OCI-LY1 (cell line): ENCODE data around the gene MR1.

Source experiments
- H2AFZ ChIP-seq: fragments of 200-600 bp; sonication (generic), shearing (Covaris generic); 2 replicates; pipeline ENCODE4 v1.6.0; 2014; ENCODE audit warnings: antibody characterized with exemption, mild to moderate bottlenecking, low read length
- H3F3A ChIP-seq: fragments of 200-600 bp; sonication (generic), shearing (Covaris generic); 2 replicates; pipeline ENCODE4 v1.6.0; 2014; ENCODE audit warnings: mild to moderate bottlenecking, antibody characterized with exemption, low read length, moderate library complexity; ENCODE audit not compliant: insufficient read depth
- H3K27ac ChIP-seq: fragments of 200-600 bp; sonication (generic); 2 replicates; pipeline ENCODE4 v1.5.1; 2014; ENCODE audit warnings: low read length, mixed run types, mild to moderate bottlenecking, low read depth; ENCODE audit not compliant: poor library complexity, severe bottlenecking
- H3K27me3 ChIP-seq: fragments of 200-600 bp; sonication (generic); 2 replicates; pipeline ENCODE4 v1.6.0; 2014; ENCODE audit warnings: antibody characterized with exemption, mild to moderate bottlenecking, low read length, moderate library complexity; ENCODE audit not compliant: insufficient read depth
- H3K36me3 ChIP-seq: fragments of 200-600 bp; sonication (generic); 2 replicates; pipeline ENCODE4 v1.6.1; 2014; ENCODE audit warnings: mild to moderate bottlenecking, antibody characterized with exemption, low read length, moderate library complexity, mixed read lengths; ENCODE audit not compliant: insufficient read depth
- H3K4me1 ChIP-seq: fragments of 200-600 bp; sonication (generic); 2 replicates; pipeline ENCODE4 v1.5.1; 2014; ENCODE audit warnings: mild to moderate bottlenecking, low read length, moderate library complexity; ENCODE audit not compliant: insufficient read depth, severe bottlenecking
- H3K4me2 ChIP-seq: fragments of 200-600 bp; sonication (generic), shearing (Covaris generic); 2 replicates; pipeline ENCODE4 v1.6.1; 2014; ENCODE audit warnings: low read length
- H3K4me3 ChIP-seq: fragments of 200-600 bp; sonication (generic); 2 replicates; pipeline ENCODE4 v1.5.1; 2014; ENCODE audit warnings: low read length, low read depth, mild to moderate bottlenecking, mixed read lengths; ENCODE audit not compliant: poor library complexity, severe bottlenecking
- H3K79me2 ChIP-seq: fragments of 200-600 bp; shearing (Covaris generic); 2 replicates; pipeline ENCODE4 v1.6.1; 2016; ENCODE audit warnings: mixed run types, low read length, mixed read lengths; ENCODE audit not compliant: insufficient read depth
- H3K9ac ChIP-seq: fragments of 200-600 bp; sonication (generic), shearing (Covaris generic); 2 replicates; pipeline ENCODE4 v1.6.1; 2014; ENCODE audit warnings: mild to moderate bottlenecking, low read length, mixed read lengths
- H3K9me2 ChIP-seq: fragments of 200-600 bp; sonication (generic), shearing (Covaris generic); 2 replicates; pipeline ENCODE4 v1.6.1; 2014; ENCODE audit warnings: low read depth, mild to moderate bottlenecking, low read length, mixed read lengths
- H3K9me3 ChIP-seq: fragments of 200-600 bp; shearing (Covaris generic); 2 replicates; pipeline ENCODE4 v1.6.1; 2014; ENCODE audit warnings: low read length, mixed read lengths
- H4K20me1 ChIP-seq: fragments of 200-600 bp; sonication (generic), shearing (Covaris generic); 2 replicates; pipeline ENCODE4 v1.6.0; 2016; ENCODE audit warnings: mild to moderate bottlenecking, low read length; ENCODE audit not compliant: insufficient read depth
- CTCF ChIP-seq: fragments of 200-600 bp; sonication (generic), shearing (Covaris generic); IDR thresholded peaks from 2 replicates; pipeline ENCODE4 v1.5.1; 2017; ENCODE audit warnings: mild to moderate bottlenecking, antibody characterized with exemption, low read length, moderate library complexity, mixed read lengths
- EZH2 ChIP-seq: fragments of 200-600 bp; sonication (generic), shearing (Covaris generic); IDR thresholded peaks from 2 replicates; pipeline ENCODE4 v1.8.0; 2017; ENCODE audit warnings: borderline replicate concordance, mixed run types, mild to moderate bottlenecking, antibody characterized with exemption, low read length, moderate library complexity, mixed read lengths

MR1 gene

DNA sequence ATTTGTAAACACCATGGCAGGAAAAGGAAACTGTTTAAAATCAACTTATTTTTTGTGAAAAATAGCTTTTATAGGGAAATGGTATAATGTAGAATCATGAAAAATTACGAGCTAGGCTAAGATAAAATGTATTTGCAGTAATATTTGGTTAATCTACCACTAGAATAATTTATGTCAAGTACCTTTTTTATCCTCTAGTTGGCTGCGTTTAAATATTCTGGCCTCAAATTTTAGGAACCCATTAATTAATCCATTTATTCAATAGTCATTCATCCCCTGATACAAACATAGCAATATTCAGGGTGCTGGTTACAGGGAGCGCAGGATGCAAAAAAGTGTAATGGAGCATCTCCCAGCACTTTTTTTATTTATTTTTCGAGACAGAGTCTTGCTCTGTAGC, 46.1 kb downstream of the MR1 start:
- Histone ChIP-seq H3K4me1 (no peaks in the 10 kb centered on the region), H3K9me2 (no peaks in the 10 kb centered on the region), H2AFZ (no peak overlapping the region), H3F3A (no peaks in the 10 kb centered on the region), H3K9ac (no peak overlapping the region), H3K79me2 (no peaks in the 10 kb centered on the region), H3K36me3 (no peaks in the 10 kb centered on the region), H3K27me3 (no peaks in the 10 kb centered on the region), H3K9me3 (no peaks in the 10 kb centered on the region), H4K20me1 (no peaks in the 10 kb centered on the region), H3K4me3 (no peak overlapping the region), H3K4me2 (no peak overlapping the region), H3K27ac (no peak overlapping the region)
- TF ChIP-seq CTCF (no peak), EZH2 (no peak)

- H3K4me1 ChIP-seq = no peaks in the 10 kb centered on the region
- H3K4me3 ChIP-seq = no peak overlapping the region
- H4K20me1 ChIP-seq = no peaks in the 10 kb centered on the region
- H3K9me3 ChIP-seq = no peaks in the 10 kb centered on the region
- H3F3A ChIP-seq = no peaks in the 10 kb centered on the region
- no peak overlapping the region for H2AFZ ChIP-seq
- no peak overlapping the region for H3K4me2 ChIP-seq
- H3K79me2 ChIP-seq = no peaks in the 10 kb centered on the region
- H3K9ac ChIP-seq = no peak overlapping the region
- no peaks in the 10 kb centered on the region for H3K27me3 ChIP-seq
- no peaks in the 10 kb centered on the region for H3K9me2 ChIP-seq
- no peak overlapping the region for H3K27ac ChIP-seq
- no peak for TF ChIP-seq CTCF
- TF ChIP-seq EZH2 = no peak
- no peaks in the 10 kb centered on the region for H3K36me3 ChIP-seq
Observed at GRCh38 chr1:181080556-181080955, 46.8 kb downstream of the MR1 start.

- Histone ChIP-seq H3K4me2 (no peak overlapping the region), H3K27ac (no peak overlapping the region), H3K4me3 (no peak overlapping the region), H3K4me1 (no peaks in the 10 kb centered on the region), H3K9ac (no peak overlapping the region), H4K20me1 (no peaks in the 10 kb centered on the region), H3K27me3 (no peaks in the 10 kb centered on the region), H3F3A (no peaks in the 10 kb centered on the region), H3K79me2 (no peaks in the 10 kb centered on the region), H2AFZ (no peak overlapping the region), H3K36me3 (no peaks in the 10 kb centered on the region), H3K9me3 (no peaks in the 10 kb centered on the region), H3K9me2 (no peaks in the 10 kb centered on the region)
- TF ChIP-seq EZH2 (no peak), CTCF (no peak)
Observed at GRCh38 chr1:181081395-181081794, 47.6 kb downstream of the MR1 start.
